Measurements from ENCODE around the gene CD109.

Gene CD109

DNA sequence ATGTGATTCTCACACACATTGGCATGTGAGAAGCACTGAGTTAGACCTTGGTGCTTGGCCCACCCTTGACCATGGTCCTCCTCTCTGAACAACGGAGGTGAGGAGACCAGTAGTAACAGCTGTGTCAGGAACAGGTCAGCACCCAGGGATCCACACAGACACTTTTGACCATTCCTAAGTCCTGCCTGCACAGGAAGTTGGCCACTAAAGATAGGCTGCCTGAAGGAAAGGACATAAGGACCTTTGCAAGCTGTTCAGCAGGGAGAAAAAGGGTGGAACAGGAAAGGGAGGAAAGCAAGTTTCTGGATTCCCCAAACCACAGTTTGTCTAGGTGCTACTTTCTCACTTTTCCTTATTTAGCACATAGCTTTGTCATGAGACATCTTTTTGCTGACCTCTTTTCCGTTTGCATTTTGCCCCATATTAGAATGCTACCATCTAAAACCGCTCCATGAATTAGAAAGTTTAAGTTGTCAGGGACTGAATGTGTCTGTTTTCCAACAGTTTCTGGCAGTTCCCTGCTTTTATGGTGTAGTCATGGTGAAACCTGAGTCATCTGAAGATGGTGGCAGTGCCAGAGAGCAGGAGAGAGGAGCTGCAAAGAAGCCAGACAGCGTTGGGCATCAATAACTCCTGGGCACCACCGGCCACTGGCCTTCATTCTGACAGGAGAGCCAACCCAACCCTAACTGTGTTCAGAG, 1.1 kb upstream of the CD109 start:
- TF ChIP-seq CTCF (IDR thresholded peaks at IDR 0.05; ENCODE audit: unreplicated experiment in 3 of 3), result no peak
- Mint-ChIP-seq H3K36me3 (ENCODE audit: low read depth) (no peaks in the 10 kb centered on the region), H3K4me1 (peaks cover 30% of the 10 kb centered on the region)

DNA sequence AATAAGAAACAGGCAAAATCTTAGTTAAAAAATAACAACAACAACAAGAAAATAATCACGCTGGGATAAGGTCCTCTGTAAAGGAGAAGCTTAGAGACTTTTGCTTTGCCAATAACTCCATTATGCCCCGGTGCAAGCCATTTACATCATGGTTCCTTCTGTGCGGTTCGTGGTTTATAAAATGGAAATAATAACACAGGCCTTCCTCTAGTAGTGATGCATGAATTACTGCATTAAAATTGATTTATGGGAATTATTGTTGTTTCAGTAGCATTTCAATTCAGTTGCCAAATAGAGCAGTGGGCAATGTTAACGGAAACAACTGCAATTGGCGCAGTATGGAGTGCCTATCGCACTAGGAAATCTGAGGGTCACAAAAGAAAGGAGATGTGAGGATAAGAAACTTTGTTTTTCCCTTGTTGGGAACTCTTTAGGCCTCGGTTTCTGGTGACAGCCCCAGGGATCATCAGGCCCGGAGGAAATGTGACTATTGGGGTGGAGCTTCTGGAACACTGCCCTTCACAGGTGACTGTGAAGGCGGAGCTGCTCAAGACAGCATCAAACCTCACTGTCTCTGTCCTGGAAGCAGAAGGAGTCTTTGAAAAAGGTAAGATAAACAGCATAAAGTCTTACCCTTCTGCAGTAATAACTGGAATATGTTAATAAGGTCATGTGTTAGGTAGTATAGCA, 1.1 kb downstream of the CD109 start:
- peaks cover 4% of the 10 kb centered on the region for H3K27me3 Mint-ChIP-seq (ENCODE audit: low read depth)
- no peaks in the 10 kb centered on the region for H3K9me3 Mint-ChIP-seq
- H3K4me1 Mint-ChIP-seq, result peaks cover 30% of the 10 kb centered on the region
- peak overlapping the region in 1 of 3 experiments; percentile 94 for H3K27ac Mint-ChIP-seq
- peak overlapping the region; percentile 3 to 93 (median 40) for H3K4me3 Mint-ChIP-seq
- H3K36me3 Mint-ChIP-seq (ENCODE audit: low read depth), result no peaks in the 10 kb centered on the region
- TF ChIP-seq CTCF (IDR thresholded peaks at IDR 0.05; ENCODE audit: unreplicated experiment in 3 of 3), result no peak

More for the DNA sequence above, 1.1 kb upstream of the CD109 start:
- Mint-ChIP-seq H3K4me3 (peak overlapping the region; percentile 72 to 93 (median 85)), H3K27me3 (ENCODE audit: low read depth) (peaks cover 4% of the 10 kb centered on the region), H3K9me3 (no peaks in the 10 kb centered on the region), H3K27ac (peak overlapping the region in 2 of 3 experiments; percentile 92 to 94)

GRCh38 chr6:73699676-73700459, 3.9 kb downstream of the CD109 start:
- peaks cover 4% of the 10 kb centered on the region for H3K27me3 Mint-ChIP-seq (ENCODE audit: low read depth)
- H3K4me3 Mint-ChIP-seq, result no peak overlapping the region
- no peaks in the 10 kb centered on the region for H3K36me3 Mint-ChIP-seq (ENCODE audit: low read depth)
- TF ChIP-seq CTCF (IDR thresholded peaks at IDR 0.05; ENCODE audit: unreplicated experiment in 3 of 3), result no peak
- no peaks in the 10 kb centered on the region for H3K9me3 Mint-ChIP-seq
- H3K4me1 Mint-ChIP-seq, result peaks cover 27% of the 10 kb centered on the region
- peak overlapping the region in 1 of 3 experiments; percentile 46 for H3K27ac Mint-ChIP-seq

DNA sequence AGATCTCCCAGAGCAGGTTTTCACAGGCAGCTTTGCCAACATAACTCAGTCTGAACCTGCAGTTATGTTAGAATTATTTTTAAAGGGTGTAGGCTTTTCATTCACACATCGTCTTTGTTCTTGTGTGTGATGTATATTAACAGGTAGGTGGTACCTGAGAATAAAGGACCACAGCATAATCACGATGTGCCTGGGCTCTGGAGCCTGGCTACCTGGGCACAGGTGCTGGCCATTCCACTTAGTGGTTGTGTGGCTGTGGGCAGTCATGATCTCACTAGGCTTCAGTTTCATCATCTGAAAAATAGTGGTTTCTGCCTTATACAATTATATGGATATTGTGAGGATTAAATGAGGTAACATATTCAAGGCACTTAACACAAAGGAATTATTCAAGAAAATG, 6.4 kb downstream of the CD109 start:
- Mint-ChIP-seq H3K27me3 (ENCODE audit: low read depth) (no peaks in the 10 kb centered on the region), H3K36me3 (ENCODE audit: low read depth) (no peaks in the 10 kb centered on the region), H3K9me3 (no peaks in the 10 kb centered on the region)

DNA sequence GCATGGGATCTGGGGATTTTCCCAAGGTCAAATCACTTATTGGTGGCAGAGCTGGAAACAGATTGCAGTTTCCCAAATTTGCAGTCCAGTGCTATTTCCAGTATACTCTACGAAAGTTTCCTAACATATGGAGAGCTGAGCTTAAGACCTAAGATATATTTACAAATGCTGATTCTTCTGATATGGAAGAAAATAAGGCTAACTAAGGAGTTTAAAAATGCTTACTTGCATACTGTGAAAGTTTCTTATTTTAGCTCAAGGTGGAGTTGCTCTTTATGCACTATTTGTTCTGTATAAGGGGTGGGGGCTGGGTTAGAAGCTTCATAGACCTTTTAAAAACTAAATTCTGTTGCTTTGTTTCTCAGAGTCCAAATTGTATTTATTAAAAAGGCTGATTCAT, 7.5 kb downstream of the CD109 start:
- H3K4me1 Mint-ChIP-seq, result peaks cover 6% of the 10 kb centered on the region
- no peaks in the 10 kb centered on the region for H3K36me3 Mint-ChIP-seq (ENCODE audit: low read depth)
- no peak for TF ChIP-seq CTCF (IDR thresholded peaks at IDR 0.05; ENCODE audit: unreplicated experiment in 3 of 3)
- H3K4me3 Mint-ChIP-seq, result no peak overlapping the region
- H3K27me3 Mint-ChIP-seq (ENCODE audit: low read depth), result no peaks in the 10 kb centered on the region
- H3K9me3 Mint-ChIP-seq, result no peaks in the 10 kb centered on the region
- H3K27ac Mint-ChIP-seq, result no peak overlapping the region

More for the DNA sequence above, 6.4 kb downstream of the CD109 start:
- no peak for TF ChIP-seq CTCF (IDR thresholded peaks at IDR 0.05; ENCODE audit: unreplicated experiment in 3 of 3)
- Mint-ChIP-seq H3K4me3 (no peak overlapping the region), H3K4me1 (peaks cover 6% of the 10 kb centered on the region), H3K27ac (no peak overlapping the region)

Data from nephron (organoid).